ENCODE data around the gene CPEB3.

- TF ChIP-seq CTCF (IDR thresholded peaks at IDR 0.05) (peak in 1 of 6 experiments; percentile 40), POLR2A (IDR thresholded peaks at IDR 0.05) (no peak)
Measured at GRCh38 chr10:92142512-92142911, 148.4 kb downstream of the CPEB3 start.
